Keratinocyte (primary cell): ENCODE measurements around the gene OR1D5.

Source experiments
- CTCF ChIP-seq, 3 experiments: IDR thresholded peaks in 1 of 3; conservative IDR thresholded peaks in 1 of 3; optimal IDR thresholded peaks in 1 of 3; 2 replicates in 2 of 3; 3 replicates in 1 of 3; pipeline versions ENCODE3 to v1.5.1; 2011; ENCODE audit warnings: low read length in 3 of 3, mild to moderate bottlenecking in 3 of 3, moderate library complexity in 2 of 3, control low read depth in 1 of 3, inconsistent platforms in 1 of 3; ENCODE audit not compliant: insufficient read depth in 2 of 3; ENCODE audit errors: extremely low read depth in 1 of 3
- EZH2 ChIP-seq: IDR thresholded peaks from one replicate; pipeline ENCODE4 v1.6.1; 2012; ENCODE audit warnings: inconsistent platforms, mild to moderate bottlenecking, low read length, moderate library complexity

- TF ChIP-seq CTCF (optimal IDR thresholded peaks at IDR 0.05 in 1 of 3, IDR thresholded peaks at IDR 0.05 in 1 of 3, conservative IDR thresholded peaks at IDR 0.05 in 1 of 3; ENCODE audit: extremely low read depth in 1 of 3, insufficient read depth in 2 of 3, low read length in 3 of 3) (no peak), EZH2 (no peak)
Observed at GRCh38 chr17:3026125-3026855, 37.1 kb downstream of the OR1D5 start.
